Stimulated activated CD8-positive, alpha-beta memory T cell treated with anti-CD3 and anti-CD28 coated beads, Interleukin-15, amount 100 ng/mL, for 24 hours (primary cell): ENCODE results near the gene RABGAP1L.
"Not testable (repeated sequence)": the region's sequence is repeated elsewhere in the genome, so short reads cannot be mapped to it uniquely, and the experiment has no call there.

Experiments
- DNase-seq: peaks from one replicate; pipeline ENCODE4 v3.0.0-alpha.2; 2020; ENCODE audit warnings: low read depth

RABGAP1L gene

DNA sequence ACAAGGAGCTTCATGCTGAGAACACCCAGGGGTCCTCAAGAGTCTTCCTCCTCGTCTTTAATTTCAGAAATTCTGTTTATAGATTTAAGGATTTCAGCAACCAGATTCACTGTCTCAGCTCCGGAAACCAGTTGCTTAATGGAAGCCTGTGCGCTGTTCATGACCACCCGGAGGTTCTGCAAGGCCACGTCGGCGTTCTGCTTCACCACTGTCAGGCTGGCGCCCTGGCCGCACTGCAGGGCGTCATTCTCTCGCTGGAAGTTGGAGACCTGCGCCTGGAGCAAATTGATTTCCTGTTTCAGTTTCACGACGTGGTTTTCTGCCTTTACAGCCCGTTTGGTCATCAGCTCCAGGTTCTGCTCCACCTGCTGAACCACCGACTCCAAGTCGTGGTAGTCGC, 885.3 kb downstream of the RABGAP1L start:
- DNase-seq, result not testable (repeated sequence)
